Measurements from ENCODE around the gene SATL1.

SATL1 gene

GRCh38 chrX:85215946-85216345, 27.6 kb downstream of the SATL1 start:
- Histone ChIP-seq H3K9ac (ENCODE audit: insufficient read length, low read depth) (no peak overlapping the region), H3K4me3 (ENCODE audit: insufficient read length, low read depth) (no peak overlapping the region), H3K27me3 (ENCODE audit: insufficient read depth, insufficient read length) (no peaks in the 10 kb centered on the region), H3K9me3 (ENCODE audit: insufficient read depth, low read length) (no peaks in the 10 kb centered on the region; the same call in 1 of the 2 replicates), H3K4me1 (ENCODE audit: insufficient read depth, insufficient read length) (no peaks in the 10 kb centered on the region), H3K36me3 (ENCODE audit: insufficient read depth, insufficient read length, low read length) (no peaks in the 10 kb centered on the region)
- TF ChIP-seq YY1 (IDR thresholded peaks at IDR 0.05; ENCODE audit: insufficient read depth, insufficient read length) (no peak), ZNF274 (IDR thresholded peaks at IDR 0.05; ENCODE audit: low read depth, low read length) (no peak), SUZ12 (IDR thresholded peaks at IDR 0.05; ENCODE audit: extremely low read depth, insufficient read depth, insufficient read length) (no peak)
- DNase-seq (ENCODE audit: low read depth, low spot score) = no peak

GRCh38 chrX:85213792-85214530, 29.6 kb downstream of the SATL1 start:
- Histone ChIP-seq H3K36me3 (ENCODE audit: insufficient read depth, insufficient read length, low read length) (no peaks in the 10 kb centered on the region), H3K4me1 (ENCODE audit: insufficient read depth, insufficient read length) (no peaks in the 10 kb centered on the region), H3K27me3 (ENCODE audit: insufficient read depth, insufficient read length) (no peaks in the 10 kb centered on the region), H3K9ac (ENCODE audit: insufficient read length, low read depth) (no peak overlapping the region), H3K9me3 (ENCODE audit: insufficient read depth, low read length) (no peaks in the 10 kb centered on the region; the same call in 1 of the 2 replicates), H3K4me3 (ENCODE audit: insufficient read length, low read depth) (no peak overlapping the region)
- no peak for DNase-seq (ENCODE audit: low read depth, low spot score)
- TF ChIP-seq YY1 (IDR thresholded peaks at IDR 0.05; ENCODE audit: insufficient read depth, insufficient read length) = no peak
- TF ChIP-seq SUZ12 (IDR thresholded peaks at IDR 0.05; ENCODE audit: extremely low read depth, insufficient read depth, insufficient read length) = no peak
- no peak for TF ChIP-seq ZNF274 (IDR thresholded peaks at IDR 0.05; ENCODE audit: low read depth, low read length)

GRCh38 chrX:85203461-85203970, 40.1 kb downstream of the SATL1 start:
- no peaks in the 10 kb centered on the region for H3K27me3 ChIP-seq (ENCODE audit: insufficient read depth, insufficient read length)
- H3K9ac ChIP-seq (ENCODE audit: insufficient read length, low read depth) = no peak overlapping the region
- no peaks in the 10 kb centered on the region for H3K4me1 ChIP-seq (ENCODE audit: insufficient read depth, insufficient read length)
- no peaks in the 10 kb centered on the region for H3K9me3 ChIP-seq (ENCODE audit: insufficient read depth, low read length)
- H3K36me3 ChIP-seq (ENCODE audit: insufficient read depth, insufficient read length, low read length) = no peaks in the 10 kb centered on the region
- no peak for DNase-seq (ENCODE audit: low read depth, low spot score)
- no peak overlapping the region for H3K4me3 ChIP-seq (ENCODE audit: insufficient read length, low read depth)
- TF ChIP-seq ZNF274 (IDR thresholded peaks at IDR 0.05; ENCODE audit: low read depth, low read length) (no peak), SUZ12 (IDR thresholded peaks at IDR 0.05; ENCODE audit: extremely low read depth, insufficient read depth, insufficient read length) (no peak), YY1 (IDR thresholded peaks at IDR 0.05; ENCODE audit: insufficient read depth, insufficient read length) (no peak)

- Histone ChIP-seq H3K4me1 (ENCODE audit: insufficient read depth, insufficient read length) (no peaks in the 10 kb centered on the region), H3K4me3 (ENCODE audit: insufficient read length, low read depth) (no peak overlapping the region), H3K36me3 (ENCODE audit: insufficient read depth, insufficient read length, low read length) (no peaks in the 10 kb centered on the region), H3K9ac (ENCODE audit: insufficient read length, low read depth) (no peak overlapping the region), H3K27me3 (ENCODE audit: insufficient read depth, insufficient read length) (no peaks in the 10 kb centered on the region), H3K9me3 (ENCODE audit: insufficient read depth, low read length) (no peaks in the 10 kb centered on the region)
- DNase-seq (ENCODE audit: low read depth, low spot score) = no peak
- no peak for TF ChIP-seq ZNF274 (IDR thresholded peaks at IDR 0.05; ENCODE audit: low read depth, low read length)
- TF ChIP-seq SUZ12 (IDR thresholded peaks at IDR 0.05; ENCODE audit: extremely low read depth, insufficient read depth, insufficient read length) = no peak
Measured at GRCh38 chrX:85196319-85196718, 47.3 kb downstream of the SATL1 start.

GRCh38 chrX:85159644-85160043, 83.9 kb downstream of the SATL1 start:
- no peaks in the 10 kb centered on the region for H3K36me3 ChIP-seq (ENCODE audit: insufficient read depth, insufficient read length, low read length)
- DNase-seq (ENCODE audit: low read depth, low spot score) = no peak
- no peaks in the 10 kb centered on the region for H3K4me1 ChIP-seq (ENCODE audit: insufficient read depth, insufficient read length)
- H3K4me3 ChIP-seq (ENCODE audit: insufficient read length, low read depth) = no peak overlapping the region
- TF ChIP-seq ZNF274 (IDR thresholded peaks at IDR 0.05; ENCODE audit: low read depth, low read length) (no peak), SUZ12 (IDR thresholded peaks at IDR 0.05; ENCODE audit: extremely low read depth, insufficient read depth, insufficient read length) (no peak), YY1 (IDR thresholded peaks at IDR 0.05; ENCODE audit: insufficient read depth, insufficient read length) (no peak)
- H3K9ac ChIP-seq (ENCODE audit: insufficient read length, low read depth) = no peak overlapping the region
- H3K27me3 ChIP-seq (ENCODE audit: insufficient read depth, insufficient read length) = no peaks in the 10 kb centered on the region
- no peaks in the 10 kb centered on the region for H3K9me3 ChIP-seq (ENCODE audit: insufficient read depth, low read length)

GRCh38 chrX:85140964-85141363, 102.6 kb downstream of the SATL1 start:
- DNase-seq (ENCODE audit: low read depth, low spot score) = no peak
- H3K36me3 ChIP-seq (ENCODE audit: insufficient read depth, insufficient read length, low read length) = no peaks in the 10 kb centered on the region
- H3K27me3 ChIP-seq (ENCODE audit: insufficient read depth, insufficient read length) = no peaks in the 10 kb centered on the region
- H3K9ac ChIP-seq (ENCODE audit: insufficient read length, low read depth) = no peak overlapping the region
- no peaks in the 10 kb centered on the region for H3K4me1 ChIP-seq (ENCODE audit: insufficient read depth, insufficient read length)
- no peak overlapping the region for H3K4me3 ChIP-seq (ENCODE audit: insufficient read length, low read depth)
- TF ChIP-seq SUZ12 (IDR thresholded peaks at IDR 0.05; ENCODE audit: extremely low read depth, insufficient read depth, insufficient read length) (no peak), ZNF274 (IDR thresholded peaks at IDR 0.05; ENCODE audit: low read depth, low read length) (no peak), YY1 (IDR thresholded peaks at IDR 0.05; ENCODE audit: insufficient read depth, insufficient read length) (no peak)
- 0 out of 2 replicates have a peak, but pooled peaks cover under 1% of the 10 kb centered on the region for H3K9me3 ChIP-seq (ENCODE audit: insufficient read depth, low read length)

- H3K9ac ChIP-seq (ENCODE audit: insufficient read length, low read depth) = no peak overlapping the region
- H3K36me3 ChIP-seq (ENCODE audit: insufficient read depth, insufficient read length, low read length) = no peaks in the 10 kb centered on the region
- H3K4me3 ChIP-seq (ENCODE audit: insufficient read length, low read depth) = no peak overlapping the region
- H3K9me3 ChIP-seq (ENCODE audit: insufficient read depth, low read length) = no peaks in the 10 kb centered on the region
- TF ChIP-seq SUZ12 (IDR thresholded peaks at IDR 0.05; ENCODE audit: extremely low read depth, insufficient read depth, insufficient read length) = no peak
- no peak for TF ChIP-seq ZNF274 (IDR thresholded peaks at IDR 0.05; ENCODE audit: low read depth, low read length)
- no peak for TF ChIP-seq YY1 (IDR thresholded peaks at IDR 0.05; ENCODE audit: insufficient read depth, insufficient read length)
- H3K27me3 ChIP-seq (ENCODE audit: insufficient read depth, insufficient read length) = no peaks in the 10 kb centered on the region
- no peaks in the 10 kb centered on the region for H3K4me1 ChIP-seq (ENCODE audit: insufficient read depth, insufficient read length)
- no peak for DNase-seq (ENCODE audit: low read depth, low spot score)
Measured at GRCh38 chrX:85139422-85139821, 104.2 kb downstream of the SATL1 start.

Measured in NT2/D1 (cell line).